GM23338 (cell line): ENCODE measurements around the gene CCDC68.

Source experiments
- CREB1 ChIP-seq: fragments of 250-450 bp; sonication (Bioruptor Pico); IDR thresholded peaks from 2 replicates; pipeline ENCODE4 v1.5.0; 2020; ENCODE audit warnings: low read depth, mild to moderate bottlenecking, moderate library complexity
- EZH2 ChIP-seq: fragments of 200-600 bp; sonication (generic); IDR thresholded peaks from one replicate; pipeline ENCODE4 v1.8.0; 2017; ENCODE audit warnings: antibody characterized with exemption, mild to moderate bottlenecking, low read depth; ENCODE audit not compliant: unreplicated experiment
- EZH2phosphoT487 ChIP-seq: fragments of 200-600 bp; sonication (generic); IDR thresholded peaks from one replicate; pipeline ENCODE4 v1.8.1; 2018; ENCODE audit warnings: antibody characterized with exemption; ENCODE audit not compliant: unreplicated experiment
- JUNB ChIP-seq: IDR thresholded peaks from one replicate; pipeline ENCODE4 v1.6.1; 2016; ENCODE audit warnings: antibody characterized with exemption; ENCODE audit not compliant: unreplicated experiment
- NANOG ChIP-seq: IDR thresholded peaks from 2 replicates; pipeline ENCODE4 v1.6.1; 2016; ENCODE audit warnings: antibody characterized with exemption, borderline replicate concordance
- POLR2AphosphoS5 ChIP-seq: IDR thresholded peaks from 2 replicates; pipeline ENCODE4 v1.6.1; 2016; ENCODE audit warnings: antibody characterized with exemption, low read depth
- STAT1 ChIP-seq: IDR thresholded peaks from one replicate; pipeline ENCODE4 v1.6.1; 2016; ENCODE audit warnings: antibody characterized with exemption; ENCODE audit not compliant: unreplicated experiment
- ZNF114 ChIP-seq: fragments of 250-450 bp; sonication (Bioruptor Pico); IDR thresholded peaks from 2 replicates; pipeline ENCODE4 v1.5.0; 2020; ENCODE audit warnings: mild to moderate bottlenecking, moderate library complexity
- TF ChIP-seq, protein P1 (sequence below), 2 experiments: fragments of 200-600 bp in 1 of 2; sonication (generic) in 1 of 2; conservative IDR thresholded peaks; 2 replicates each; pipeline versions ENCODE4 v1.5.1 to v1.6.1; 2016 to 2017; ENCODE audit warnings: antibody characterized with exemption in 2 of 2, low read depth in 2 of 2, mild to moderate bottlenecking in 2 of 2, moderate library complexity in 1 of 2
- TF ChIP-seq, protein P2 (sequence below): IDR thresholded peaks from one replicate; pipeline ENCODE4 v1.6.1; 2018; ENCODE audit warnings: antibody characterized with exemption; ENCODE audit not compliant: unreplicated experiment
- TF ChIP-seq, protein P3 (sequence below): IDR thresholded peaks from 2 replicates; pipeline ENCODE4 v1.6.1; 2016; ENCODE audit warnings: antibody characterized with exemption

DNA sequence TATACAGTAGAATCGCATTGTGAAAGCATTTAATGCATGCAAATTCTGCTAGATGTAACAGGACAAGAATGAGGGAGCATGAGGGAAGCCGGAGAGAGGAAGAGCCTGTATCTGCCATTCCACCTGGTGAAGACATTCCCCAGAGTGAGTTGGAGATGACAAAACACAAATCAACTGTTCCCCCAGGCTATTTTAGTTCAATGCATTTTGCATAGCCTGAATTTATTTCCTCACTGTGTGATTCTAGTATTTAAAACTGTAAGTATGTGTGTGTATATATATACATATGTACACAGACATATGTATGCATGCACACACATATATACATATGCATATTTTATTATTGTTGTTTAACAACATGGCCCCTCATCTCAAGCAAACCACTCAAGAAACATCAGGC, 54.7 kb downstream of the CCDC68 start:
- TF ChIP-seq, protein P1, sequence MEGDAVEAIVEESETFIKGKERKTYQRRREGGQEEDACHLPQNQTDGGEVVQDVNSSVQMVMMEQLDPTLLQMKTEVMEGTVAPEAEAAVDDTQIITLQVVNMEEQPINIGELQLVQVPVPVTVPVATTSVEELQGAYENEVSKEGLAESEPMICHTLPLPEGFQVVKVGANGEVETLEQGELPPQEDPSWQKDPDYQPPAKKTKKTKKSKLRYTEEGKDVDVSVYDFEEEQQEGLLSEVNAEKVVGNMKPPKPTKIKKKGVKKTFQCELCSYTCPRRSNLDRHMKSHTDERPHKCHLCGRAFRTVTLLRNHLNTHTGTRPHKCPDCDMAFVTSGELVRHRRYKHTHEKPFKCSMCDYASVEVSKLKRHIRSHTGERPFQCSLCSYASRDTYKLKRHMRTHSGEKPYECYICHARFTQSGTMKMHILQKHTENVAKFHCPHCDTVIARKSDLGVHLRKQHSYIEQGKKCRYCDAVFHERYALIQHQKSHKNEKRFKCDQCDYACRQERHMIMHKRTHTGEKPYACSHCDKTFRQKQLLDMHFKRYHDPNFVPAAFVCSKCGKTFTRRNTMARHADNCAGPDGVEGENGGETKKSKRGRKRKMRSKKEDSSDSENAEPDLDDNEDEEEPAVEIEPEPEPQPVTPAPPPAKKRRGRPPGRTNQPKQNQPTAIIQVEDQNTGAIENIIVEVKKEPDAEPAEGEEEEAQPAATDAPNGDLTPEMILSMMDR (conservative IDR thresholded peaks at IDR 0.05; ENCODE audit: low read depth in 2 of 2) = no peak
- no peak for TF ChIP-seq CREB1 (CRISPR knock-in tag)
- no peak for TF ChIP-seq POLR2AphosphoS5
- no peak for TF ChIP-seq EZH2phosphoT487
- TF ChIP-seq EZH2 = no peak
- no peak for TF ChIP-seq NANOG
- TF ChIP-seq, protein P2, sequence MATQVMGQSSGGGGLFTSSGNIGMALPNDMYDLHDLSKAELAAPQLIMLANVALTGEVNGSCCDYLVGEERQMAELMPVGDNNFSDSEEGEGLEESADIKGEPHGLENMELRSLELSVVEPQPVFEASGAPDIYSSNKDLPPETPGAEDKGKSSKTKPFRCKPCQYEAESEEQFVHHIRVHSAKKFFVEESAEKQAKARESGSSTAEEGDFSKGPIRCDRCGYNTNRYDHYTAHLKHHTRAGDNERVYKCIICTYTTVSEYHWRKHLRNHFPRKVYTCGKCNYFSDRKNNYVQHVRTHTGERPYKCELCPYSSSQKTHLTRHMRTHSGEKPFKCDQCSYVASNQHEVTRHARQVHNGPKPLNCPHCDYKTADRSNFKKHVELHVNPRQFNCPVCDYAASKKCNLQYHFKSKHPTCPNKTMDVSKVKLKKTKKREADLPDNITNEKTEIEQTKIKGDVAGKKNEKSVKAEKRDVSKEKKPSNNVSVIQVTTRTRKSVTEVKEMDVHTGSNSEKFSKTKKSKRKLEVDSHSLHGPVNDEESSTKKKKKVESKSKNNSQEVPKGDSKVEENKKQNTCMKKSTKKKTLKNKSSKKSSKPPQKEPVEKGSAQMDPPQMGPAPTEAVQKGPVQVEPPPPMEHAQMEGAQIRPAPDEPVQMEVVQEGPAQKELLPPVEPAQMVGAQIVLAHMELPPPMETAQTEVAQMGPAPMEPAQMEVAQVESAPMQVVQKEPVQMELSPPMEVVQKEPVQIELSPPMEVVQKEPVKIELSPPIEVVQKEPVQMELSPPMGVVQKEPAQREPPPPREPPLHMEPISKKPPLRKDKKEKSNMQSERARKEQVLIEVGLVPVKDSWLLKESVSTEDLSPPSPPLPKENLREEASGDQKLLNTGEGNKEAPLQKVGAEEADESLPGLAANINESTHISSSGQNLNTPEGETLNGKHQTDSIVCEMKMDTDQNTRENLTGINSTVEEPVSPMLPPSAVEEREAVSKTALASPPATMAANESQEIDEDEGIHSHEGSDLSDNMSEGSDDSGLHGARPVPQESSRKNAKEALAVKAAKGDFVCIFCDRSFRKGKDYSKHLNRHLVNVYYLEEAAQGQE = no peak
- TF ChIP-seq, protein P3, sequence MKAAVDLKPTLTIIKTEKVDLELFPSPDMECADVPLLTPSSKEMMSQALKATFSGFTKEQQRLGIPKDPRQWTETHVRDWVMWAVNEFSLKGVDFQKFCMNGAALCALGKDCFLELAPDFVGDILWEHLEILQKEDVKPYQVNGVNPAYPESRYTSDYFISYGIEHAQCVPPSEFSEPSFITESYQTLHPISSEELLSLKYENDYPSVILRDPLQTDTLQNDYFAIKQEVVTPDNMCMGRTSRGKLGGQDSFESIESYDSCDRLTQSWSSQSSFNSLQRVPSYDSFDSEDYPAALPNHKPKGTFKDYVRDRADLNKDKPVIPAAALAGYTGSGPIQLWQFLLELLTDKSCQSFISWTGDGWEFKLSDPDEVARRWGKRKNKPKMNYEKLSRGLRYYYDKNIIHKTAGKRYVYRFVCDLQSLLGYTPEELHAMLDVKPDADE = no peak
- no peak for TF ChIP-seq ZNF114 (CRISPR knock-in tag)
- no peak for TF ChIP-seq STAT1
- no peak for TF ChIP-seq JUNB
